Renal cortical epithelial cell (primary cell): ENCODE data around the gene MORC1. TPM values are rescaled to one million over a fixed set of nuclear protein-coding genes. Genes with fewer than 3 reads are reported as not detected.
"Not testable (repeated sequence)": the region's sequence is repeated elsewhere in the genome, so short reads cannot be mapped to it uniquely, and the experiment has no call there.

ENCODE experiments used
- DNase-seq: peaks from one replicate; pipeline ENCODE4 v3.0.0-alpha.2; 2011; ENCODE audit warnings: low read depth
- total RNA-seq: library from RNA; depleted of rRNA; stranded (reverse); fragments of >200 nt; gene quantifications from 2 replicates; pipeline ENCODE4 v1.2.3, GENCODE V29; 2014

The MORC1 gene, protein sequence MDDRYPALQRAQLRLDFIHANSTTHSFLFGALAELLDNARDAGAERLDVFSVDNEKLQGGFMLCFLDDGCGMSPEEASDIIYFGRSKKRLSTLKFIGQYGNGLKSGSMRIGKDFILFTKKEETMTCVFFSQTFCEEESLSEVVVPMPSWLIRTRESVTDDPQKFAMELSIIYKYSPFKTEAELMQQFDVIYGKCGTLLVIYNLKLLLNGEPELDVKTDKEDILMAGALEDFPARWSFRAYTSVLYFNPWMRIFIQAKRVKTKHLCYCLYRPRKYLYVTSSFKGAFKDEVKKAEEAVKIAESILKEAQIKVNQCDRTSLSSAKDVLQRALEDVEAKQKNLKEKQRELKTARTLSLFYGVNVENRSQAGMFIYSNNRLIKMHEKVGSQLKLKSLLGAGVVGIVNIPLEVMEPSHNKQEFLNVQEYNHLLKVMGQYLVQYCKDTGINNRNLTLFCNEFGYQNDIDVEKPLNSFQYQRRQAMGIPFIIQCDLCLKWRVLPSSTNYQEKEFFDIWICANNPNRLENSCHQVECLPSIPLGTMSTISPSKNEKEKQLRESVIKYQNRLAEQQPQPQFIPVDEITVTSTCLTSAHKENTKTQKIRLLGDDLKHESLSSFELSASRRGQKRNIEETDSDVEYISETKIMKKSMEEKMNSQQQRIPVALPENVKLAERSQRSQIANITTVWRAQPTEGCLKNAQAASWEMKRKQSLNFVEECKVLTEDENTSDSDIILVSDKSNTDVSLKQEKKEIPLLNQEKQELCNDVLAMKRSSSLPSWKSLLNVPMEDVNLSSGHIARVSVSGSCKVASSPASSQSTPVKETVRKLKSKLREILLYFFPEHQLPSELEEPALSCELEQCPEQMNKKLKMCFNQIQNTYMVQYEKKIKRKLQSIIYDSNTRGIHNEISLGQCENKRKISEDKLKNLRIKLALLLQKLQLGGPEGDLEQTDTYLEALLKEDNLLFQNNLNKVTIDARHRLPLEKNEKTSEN
- total RNA-seq = under 0.01 and 0.05 TPM in 2 replicates

GRCh38 chr3:109117939-109118338, at the start of gene MORC1:
TSS of gene MORC1 (minus strand) at chr3:109118134. CDS start at chr3:109118059, 75 bp downstream.
- DNase-seq = no peak

GRCh38 chr3:109165905-109166304, 48.0 kb upstream of the MORC1 start:
- no peak for DNase-seq

DNA sequence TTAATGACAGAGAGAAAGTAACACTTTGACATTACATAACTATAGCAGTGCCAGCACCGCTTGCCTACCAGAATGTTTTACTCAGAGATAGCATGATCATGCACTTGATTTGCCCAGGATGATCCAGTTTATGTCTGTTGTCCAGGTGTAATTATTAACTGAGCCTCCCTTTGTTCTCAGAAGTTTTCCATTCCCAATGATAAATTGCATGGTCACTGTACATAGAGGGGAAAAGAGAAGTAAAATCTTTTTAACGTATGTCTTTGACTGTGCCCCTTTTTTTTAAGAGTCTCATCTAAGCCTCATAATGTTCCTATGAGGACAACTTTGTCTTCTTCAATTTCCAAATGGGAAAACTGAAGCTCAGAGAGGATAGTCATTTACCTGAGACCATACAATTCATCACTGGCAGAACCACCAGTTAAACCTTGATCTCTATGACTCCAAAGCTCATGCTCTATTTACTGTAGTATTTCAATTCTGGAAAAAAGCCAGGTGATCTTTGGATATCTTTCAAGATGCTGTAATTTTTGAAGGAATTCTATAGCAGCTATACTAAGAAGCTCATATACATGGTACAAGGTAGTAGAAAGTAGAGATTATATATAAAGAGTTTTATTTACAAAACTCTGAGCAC, 43.7 kb upstream of the MORC1 start:
- peak; percentile 79 for DNase-seq

DNA sequence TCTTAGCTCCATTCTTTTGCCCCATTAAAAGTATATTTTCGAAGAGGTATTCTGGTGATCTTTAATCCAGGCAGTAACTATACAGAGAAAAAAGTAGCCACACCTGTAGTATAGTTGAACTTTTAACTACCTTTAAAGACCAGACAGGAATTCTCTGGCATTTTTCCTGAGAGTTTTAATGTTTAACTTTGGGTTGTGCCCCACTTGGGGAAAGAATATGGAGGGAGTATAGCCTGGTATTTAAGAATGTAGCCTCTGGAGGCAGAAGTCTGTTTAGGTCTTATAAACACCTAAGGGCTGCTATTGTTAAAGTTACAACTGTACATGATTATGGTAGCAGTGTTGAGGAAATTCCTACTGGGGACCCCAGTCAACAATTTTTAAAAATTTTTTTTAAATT, 37.9 kb upstream of the MORC1 start:
- DNase-seq = peak; percentile 79

- DNase-seq = peak; percentile 88
These were observed 37.0 kb upstream of the MORC1 start for GRCh38 chr3:109154979-109155378.

GRCh38 chr3:109152320-109152719, 34.4 kb upstream of the MORC1 start:
- DNase-seq = no peak

DNA sequence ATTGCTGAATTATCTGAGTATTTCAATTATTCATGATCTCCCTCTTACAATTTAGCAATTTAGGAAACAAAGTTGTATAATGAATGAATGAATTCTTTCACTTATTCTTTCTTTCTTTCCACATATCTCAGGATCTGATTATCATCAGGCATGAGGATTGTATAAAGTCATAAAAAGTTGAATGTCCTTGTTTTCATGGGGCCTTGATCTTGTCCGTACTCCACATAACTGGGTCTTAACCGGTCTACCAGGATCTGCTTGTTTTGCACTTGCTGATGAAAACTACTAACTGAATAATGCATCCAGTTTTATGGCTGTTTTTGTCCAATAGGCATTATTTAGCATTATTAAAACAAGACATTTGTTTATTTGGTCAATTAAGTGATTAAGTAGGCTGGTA, 31.1 kb upstream of the MORC1 start:
- DNase-seq = no peak

DNA sequence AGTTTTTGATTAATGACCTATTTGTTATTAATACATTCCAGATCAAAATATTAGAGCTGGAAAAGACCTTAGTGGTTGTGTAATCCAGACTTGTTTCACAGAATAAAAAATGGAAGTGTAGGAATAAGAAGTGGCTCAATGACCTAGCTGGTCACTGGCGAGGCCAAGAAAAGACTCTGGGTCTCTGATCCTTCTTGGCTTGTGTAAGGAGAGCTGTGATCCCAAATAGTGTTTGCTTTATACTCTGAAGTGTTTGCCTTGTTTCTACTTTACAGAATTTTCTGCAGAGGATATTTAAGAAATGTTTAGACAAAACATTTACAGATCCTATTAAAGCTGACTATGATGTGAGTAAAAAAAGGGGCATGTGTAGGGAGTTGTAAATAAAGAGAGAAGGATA, 25.7 kb upstream of the MORC1 start:
- no peak for DNase-seq

- no peak for DNase-seq
These were observed 22.4 kb upstream of the MORC1 start for GRCh38 chr3:109140318-109140717.

GRCh38 chr3:109137761-109138160, 19.8 kb upstream of the MORC1 start:
- DNase-seq = peak; percentile 79

- DNase-seq = no peak
These were observed 18.6 kb upstream of the MORC1 start, which contains the start of gene C3orf85 for GRCh38 chr3:109136523-109136922. TSS of gene C3orf85 (plus strand) at chr3:109136719. CDS start at chr3:109136848, 129 bp downstream.

GRCh38 chr3:109133474-109133816, 15.5 kb upstream of the MORC1 start:
- DNase-seq = not testable (repeated sequence)

- peak; percentile 79 for DNase-seq
These were observed 15.0 kb upstream of the MORC1 start for GRCh38 chr3:109132801-109133473.

DNA sequence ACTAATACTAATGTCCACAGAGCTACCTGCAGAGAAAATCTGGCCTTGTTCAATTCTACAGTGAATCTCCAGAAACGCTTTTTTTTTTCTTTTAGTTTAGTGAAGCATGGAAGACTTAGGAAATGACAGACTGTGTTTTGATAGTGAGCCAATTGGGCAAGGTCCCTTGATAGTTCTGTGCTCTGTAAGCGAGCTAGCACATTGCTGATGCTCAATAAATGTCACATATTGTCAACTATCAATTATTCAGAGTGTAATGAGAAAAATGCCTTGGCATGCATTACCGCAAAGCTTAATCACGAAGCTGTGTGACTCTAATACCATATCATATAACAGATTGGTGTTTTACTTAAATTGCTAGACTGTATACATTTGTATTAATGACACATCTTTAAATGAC, 13.3 kb upstream of the MORC1 start:
- peak; percentile 61 for DNase-seq

- no peak for DNase-seq
These were observed 9.6 kb upstream of the MORC1 start for GRCh38 chr3:109127553-109127952.

- peak; percentile 61 for DNase-seq
These were observed 8.0 kb upstream of the MORC1 start for GRCh38 chr3:109125902-109126301.

- no peak for DNase-seq
These were observed 4.8 kb upstream of the MORC1 start for GRCh38 chr3:109122690-109123089.

GRCh38 chr3:109118584-109118983, 650 bp upstream of the MORC1 start:
- no peak for DNase-seq

GRCh38 chr3:109116031-109116430, 1.9 kb downstream of the MORC1 start:
- DNase-seq = no peak

DNA sequence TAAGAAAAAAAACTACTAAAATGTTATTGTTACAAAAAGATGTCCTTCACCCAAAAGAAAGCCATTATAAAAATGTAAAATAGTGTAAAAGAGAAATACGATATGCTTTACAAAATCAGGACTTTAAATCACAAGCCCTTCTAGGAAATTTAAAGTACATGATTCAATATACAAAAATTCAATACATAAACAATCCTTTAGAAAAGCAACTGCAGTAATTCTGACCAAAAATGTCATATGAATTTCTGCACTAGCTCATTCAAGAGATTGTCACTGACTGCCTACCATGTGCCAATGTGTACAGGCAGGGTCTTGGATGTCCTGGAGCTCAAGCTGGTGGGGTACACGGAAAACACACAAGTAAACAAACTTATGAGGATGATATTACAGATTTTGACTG, 2.5 kb downstream of the MORC1 start:
- no peak for DNase-seq

- no peak for DNase-seq
These were observed 3.2 kb downstream of the MORC1 start for GRCh38 chr3:109114746-109115145.
